Calu3 (cell line): ENCODE results near the gene NMT2. TPM values are rescaled to one million over a fixed set of nuclear protein-coding genes. Genes with fewer than 3 reads are reported as not detected.
"Not testable (repeated sequence)": the region's sequence is repeated elsewhere in the genome, so short reads cannot be mapped to it uniquely, and the experiment has no call there.

ENCODE experiments used
- BruUV-seq: library from RNA; stranded (reverse); fragments of 400-500 nt; replicated peaks from 2 replicates; lab custom pipeline; 2021; lab: Mats Ljungman, UMichigan
- CTCF ChIA-PET: fragments of 300-600 bp; sonication (Branson Sonifier 250); formaldehyde crosslinking; loops from one replicate; lab custom pipeline; 2022; ENCODE audit warnings: antibody characterized with exemption; lab: Charles Lee
- DNase-seq: peaks from one replicate; pipeline ENCODE4 v3.0.0; 2022
- H3K27ac Mint-ChIP-seq: one replicate; pipeline ENCODE4 v1.8.0; 2022; ENCODE audit warnings: mixed read lengths; ENCODE audit not compliant: unreplicated experiment
- H3K27me3 Mint-ChIP-seq: one replicate; pipeline ENCODE4 v1.8.0; 2022; ENCODE audit warnings: mixed read lengths; ENCODE audit not compliant: unreplicated experiment
- H3K36me3 Mint-ChIP-seq: one replicate; pipeline ENCODE4 v1.8.0; 2022; ENCODE audit warnings: mild to moderate bottlenecking, moderate library complexity, mixed read lengths; ENCODE audit not compliant: insufficient read depth, unreplicated experiment
- H3K4me1 Mint-ChIP-seq: one replicate; pipeline ENCODE4 v1.8.0; 2022; ENCODE audit warnings: mild to moderate bottlenecking, low read depth, mixed read lengths; ENCODE audit not compliant: unreplicated experiment
- H3K4me3 Mint-ChIP-seq: one replicate; pipeline ENCODE4 v1.8.0; 2022; ENCODE audit warnings: mild to moderate bottlenecking, low read depth, moderate library complexity, mixed read lengths; ENCODE audit not compliant: unreplicated experiment
- H3K9me3 Mint-ChIP-seq: one replicate; pipeline ENCODE4 v1.8.0; 2022; ENCODE audit warnings: low read depth, mixed read lengths; ENCODE audit not compliant: unreplicated experiment
- CTCF ChIP-seq: fragments of 200-600 bp; IDR thresholded peaks from one replicate; pipeline ENCODE4 v1.8.0; 2022; ENCODE audit warnings: antibody characterized with exemption; ENCODE audit not compliant: unreplicated experiment
- intact Hi-C: fragments of 100-400 bp; cut with micrococcal nuclease; formaldehyde crosslinking; loops from one replicate; pipeline ENCODE4 v1.10.0; 2022; ENCODE audit not compliant: unreplicated experiment
- total RNA-seq: library from RNA; stranded (reverse); gene quantifications from 2 replicates; pipeline ENCODE4 v1.2.3, GENCODE V29; 2022

NMT2 gene
- total RNA-seq, 1 experiment from 2014 or later: 8.6 TPM

GRCh38 chr10:15202639-15203038 is 34.1 kb upstream of the NMT2 start:
- peaks cover 5% of the 10 kb centered on the region for H3K36me3 Mint-ChIP-seq

GRCh38 chr10:15202301-15202621 is 33.8 kb upstream of the NMT2 start:
- DNase-seq, H3K27ac Mint-ChIP-seq, intact Hi-C loops, H3K4me3 Mint-ChIP-seq, BruUV-seq, H3K9me3 Mint-ChIP-seq, CTCF ChIA-PET, H3K36me3 Mint-ChIP-seq: not testable (repeated sequence)
- Mint-ChIP-seq H3K4me1 (peaks cover 33% of the 10 kb centered on the region), H3K27me3 (peaks cover 11% of the 10 kb centered on the region)

More at GRCh38 chr10:15202639-15203038, 34.1 kb upstream of the NMT2 start:
- peaks cover 33% of the 10 kb centered on the region for H3K4me1 Mint-ChIP-seq
- no peak for DNase-seq
- intact Hi-C loops: no loop called here
- no peaks in the 10 kb centered on the region for H3K9me3 Mint-ChIP-seq
- no peak for TF ChIP-seq CTCF
- BruUV-seq: no TSS peak
- no peak overlapping the region for H3K4me3 Mint-ChIP-seq
- CTCF ChIA-PET: interaction anchor here (1.2 kb wide), 1 partner anchor 10 kb away, joined by 3 read pairs; no protein-coding TSS in a partner anchor
- peaks cover 11% of the 10 kb centered on the region for H3K27me3 Mint-ChIP-seq
- H3K27ac Mint-ChIP-seq: no peak overlapping the region

- no peaks in the 10 kb centered on the region for H3K9me3 Mint-ChIP-seq
- CTCF ChIA-PET: no interaction called here
- H3K36me3 Mint-ChIP-seq: peaks cover 5% of the 10 kb centered on the region
- no peak for DNase-seq
- H3K4me1 Mint-ChIP-seq: peaks cover 33% of the 10 kb centered on the region
- intact Hi-C loops: loop anchor here (2.0 kb wide), 1 partner anchor 31 kb away; no protein-coding TSS in a partner anchor
- H3K27ac Mint-ChIP-seq: no peak overlapping the region
- H3K4me3 Mint-ChIP-seq: peak overlapping the region; percentile 37
- TF ChIP-seq CTCF: no peak
- BruUV-seq: no TSS peak
- H3K27me3 Mint-ChIP-seq: peaks cover 11% of the 10 kb centered on the region
These were observed 33.3 kb upstream of the NMT2 start for GRCh38 chr10:15201589-15202300.

- CTCF ChIA-PET: no interaction called here
- TF ChIP-seq CTCF: no peak
- Mint-ChIP-seq H3K27me3 (peaks cover 11% of the 10 kb centered on the region), H3K9me3 (no peaks in the 10 kb centered on the region), H3K4me1 (peaks cover 33% of the 10 kb centered on the region), H3K27ac (no peak overlapping the region), H3K36me3 (peaks cover 5% of the 10 kb centered on the region), H3K4me3 (no peak overlapping the region)
- no TSS peak for BruUV-seq
- peak; percentile 38 for DNase-seq
- intact Hi-C loops: loop anchor here (2.0 kb wide), 1 partner anchor 30 kb away; no protein-coding TSS in a partner anchor
These were observed 32.1 kb upstream of the NMT2 start for GRCh38 chr10:15200626-15201025.

- Mint-ChIP-seq H3K27me3 (peaks cover 11% of the 10 kb centered on the region), H3K36me3 (peaks cover 5% of the 10 kb centered on the region), H3K9me3 (no peaks in the 10 kb centered on the region), H3K4me3 (no peak overlapping the region), H3K27ac (no peak overlapping the region), H3K4me1 (peaks cover 33% of the 10 kb centered on the region)
- no peak for TF ChIP-seq CTCF
- DNase-seq: no peak
- CTCF ChIA-PET: no interaction called here
- BruUV-seq: no TSS peak
- intact Hi-C loops: no loop called here
These were observed 29.4 kb upstream of the NMT2 start for GRCh38 chr10:15197911-15198310.
